Spleen (tissue), 7 donors: Measurements from ENCODE around the gene STK4.

Experiments used
- CTCF ChIP-seq, 11 experiments: fragments of 200-600 bp in 7 of 11; fragments of 450-650 bp in 4 of 11; sonication (generic) in 4 of 11; IDR thresholded peaks in 8 of 11; conservative IDR thresholded peaks in 3 of 11; 1 replicate in 7 of 11; 2 replicates in 4 of 11; pipeline versions ENCODE4 v1.4.0 to v1.8.0; 2016 to 2021; ENCODE audit warnings: antibody characterized with exemption in 11 of 11, inconsistent platforms in 4 of 11, mild to moderate bottlenecking in 1 of 11
- POLR2AphosphoS5 ChIP-seq, 3 donors: sonication (generic); formaldehyde crosslinking; IDR thresholded peaks; one replicate each; pipeline ENCODE4 v1.5.1; 2017; ENCODE audit warnings: antibody characterized with exemption in 3 of 3
- donor health status: DM: no; HTN: no; CAD: no; lungs with moderate emphysema.
- donor health status: DM: no; HTN: no; CAD: no.
- donor health status: DM: no; HTN: no; CAD: no.

GRCh38 chr20:45067558-45067957 lies 101.2 kb downstream of the STK4 start:
- no peak for TF ChIP-seq CTCF (IDR thresholded peaks at IDR 0.05 in 8 of 11, conservative IDR thresholded peaks at IDR 0.05 in 3 of 11)
- no peak for TF ChIP-seq POLR2AphosphoS5 (IDR thresholded peaks at IDR 0.05)
